GM19463 (cell line): ENCODE results near the gene RSPH6A.

Experiments used
- ATAC-seq: cut with Tn5 transposase; IDR thresholded peaks from one replicate; pipeline ENCODE4 v1.9.1; 2021; ENCODE audit warnings: mild to moderate bottlenecking, moderate library complexity; ENCODE audit not compliant: unreplicated experiment

RSPH6A gene

DNA sequence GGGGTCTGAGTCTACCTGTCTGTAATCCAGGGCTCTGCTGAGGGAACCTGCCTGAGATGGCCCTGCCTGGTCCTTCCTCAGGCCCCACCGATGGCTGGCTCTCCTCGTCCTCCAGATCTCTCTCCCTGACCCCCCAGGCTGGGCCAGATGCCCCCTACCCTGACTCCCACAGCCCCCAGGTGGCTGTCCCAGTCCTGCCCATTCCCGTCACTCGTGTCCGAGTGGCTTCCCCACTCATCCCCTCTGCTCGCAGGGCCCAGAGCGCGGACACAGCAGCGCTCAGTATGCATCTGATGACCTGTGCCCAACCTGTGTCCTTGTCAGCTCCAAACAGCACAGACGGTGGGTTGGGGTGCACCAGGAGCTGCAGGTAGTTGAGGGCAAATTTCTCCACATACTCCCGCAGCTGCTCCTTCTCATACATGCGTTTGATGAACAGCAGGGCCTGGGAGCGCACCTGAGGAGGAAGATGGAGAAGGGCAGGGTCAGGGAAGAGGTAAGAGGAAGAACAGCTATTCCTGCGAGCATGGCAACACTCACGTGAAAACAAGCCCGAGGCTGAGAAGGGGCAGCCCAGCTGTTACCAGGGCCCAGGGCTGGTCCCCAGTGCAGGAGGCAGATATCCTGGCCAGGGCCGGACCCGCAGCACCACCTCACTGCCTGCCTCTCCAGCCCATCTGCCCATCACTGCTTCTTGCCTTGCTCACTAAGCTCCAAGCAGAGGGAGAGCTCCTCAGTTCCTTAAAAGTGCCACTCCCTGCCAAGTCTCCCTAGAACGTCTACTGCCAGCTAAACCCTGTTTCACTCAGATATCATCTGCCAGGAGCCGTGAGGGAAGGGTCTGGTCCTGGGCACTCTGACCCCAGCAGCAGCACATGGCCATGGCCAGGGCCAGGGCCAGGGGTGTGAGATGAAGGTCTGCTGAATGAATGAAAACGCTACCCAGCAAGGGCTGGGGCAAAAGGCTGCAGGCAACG, 11.1 kb upstream of the RSPH6A start:
- ATAC-seq = no peak

DNA sequence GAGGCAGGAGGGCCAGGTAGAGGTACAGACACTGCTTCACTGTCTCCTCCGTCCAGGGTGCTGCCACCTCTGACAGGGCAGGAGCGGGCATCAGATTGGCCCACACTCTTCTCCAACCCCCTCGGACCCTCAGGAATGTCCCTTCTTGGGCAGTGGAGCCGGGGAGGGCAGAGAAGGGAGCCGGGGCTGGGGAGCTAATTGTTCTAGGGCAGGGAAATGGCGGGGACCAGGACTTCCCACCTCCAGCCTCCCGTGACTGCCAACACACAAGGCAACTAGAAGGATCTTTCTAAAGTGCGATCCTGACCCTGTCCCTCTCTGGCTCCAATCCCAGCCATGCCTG, 10.1 kb upstream of the RSPH6A start:
- no peak for ATAC-seq

DNA sequence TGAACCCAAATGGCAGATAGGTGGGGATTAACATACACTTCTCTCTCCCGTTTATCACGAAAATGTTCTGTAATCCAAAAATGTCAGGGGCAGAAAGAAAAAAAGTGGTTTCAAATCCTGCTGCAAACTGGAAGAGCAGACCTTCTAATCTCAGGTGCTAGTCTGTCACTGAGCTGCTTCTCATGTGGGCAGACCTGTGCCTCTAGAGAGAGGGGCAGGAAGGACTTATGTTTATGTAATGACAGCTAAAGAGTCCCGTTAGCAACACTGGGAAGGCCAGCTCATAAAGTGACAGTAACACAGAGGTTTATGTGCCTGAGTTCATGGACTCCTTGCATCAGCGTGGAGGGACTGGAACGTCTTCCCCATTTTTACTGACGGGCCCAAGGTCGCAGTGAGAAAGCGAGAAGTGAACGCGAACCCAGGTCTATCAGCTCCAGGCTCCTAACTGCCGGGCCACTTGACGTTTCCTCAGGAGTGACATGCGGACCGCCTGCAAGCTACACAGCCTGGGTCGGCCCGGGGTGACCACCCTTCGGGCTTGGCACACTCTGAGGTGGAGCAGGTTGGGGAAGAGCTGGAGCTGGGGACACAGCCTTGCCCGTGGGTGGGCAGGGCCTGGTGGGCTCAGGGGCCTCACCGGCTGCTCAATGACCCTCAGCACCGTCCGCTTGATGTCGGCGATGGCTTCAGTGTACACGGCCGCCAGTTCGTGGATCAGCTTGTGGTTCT, 9.6 kb upstream of the RSPH6A start:
- no peak for ATAC-seq

DNA sequence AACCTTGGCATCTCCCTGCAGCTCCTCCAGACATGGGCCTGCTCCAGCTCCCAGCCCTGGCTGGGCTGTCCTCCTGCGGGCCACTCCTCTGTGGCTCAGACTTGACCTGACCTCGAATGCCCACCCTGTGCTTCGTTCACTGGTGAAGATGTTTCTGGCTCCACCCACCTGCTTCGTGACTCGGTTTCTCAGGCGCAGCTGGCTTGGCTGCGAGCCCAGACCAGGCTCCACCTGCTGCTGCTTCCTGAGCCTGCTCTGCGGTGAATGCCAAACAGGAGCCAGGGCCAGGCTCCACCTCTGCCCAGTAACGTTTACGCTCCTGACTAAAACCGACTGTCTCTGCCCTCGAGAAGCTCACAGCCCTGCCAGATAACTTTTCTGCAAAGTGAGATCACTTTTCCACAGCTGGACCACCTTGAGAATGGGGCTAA, 8.9 kb upstream of the RSPH6A start:
- ATAC-seq = no peak

DNA sequence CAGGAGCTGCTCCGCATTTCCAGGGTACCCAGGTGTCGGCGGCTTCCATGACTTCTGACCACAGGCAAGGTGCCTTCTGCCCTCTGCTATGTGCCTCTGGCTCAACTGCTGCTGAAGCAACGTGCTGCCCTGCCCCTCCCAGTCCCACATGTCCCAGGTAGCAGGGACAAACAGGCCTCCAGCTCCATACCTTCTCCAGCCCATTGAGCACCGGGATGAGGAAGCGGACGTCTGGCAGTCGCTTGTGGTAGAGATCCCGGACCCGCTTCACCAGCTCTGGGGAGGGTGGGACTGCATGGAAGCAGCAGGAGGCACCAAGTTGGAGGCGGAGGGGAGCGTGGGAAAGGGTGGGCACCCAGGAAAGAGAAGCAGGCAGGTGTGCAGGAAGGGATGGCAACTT, 8.1 kb upstream of the RSPH6A start:
- no peak for ATAC-seq

DNA sequence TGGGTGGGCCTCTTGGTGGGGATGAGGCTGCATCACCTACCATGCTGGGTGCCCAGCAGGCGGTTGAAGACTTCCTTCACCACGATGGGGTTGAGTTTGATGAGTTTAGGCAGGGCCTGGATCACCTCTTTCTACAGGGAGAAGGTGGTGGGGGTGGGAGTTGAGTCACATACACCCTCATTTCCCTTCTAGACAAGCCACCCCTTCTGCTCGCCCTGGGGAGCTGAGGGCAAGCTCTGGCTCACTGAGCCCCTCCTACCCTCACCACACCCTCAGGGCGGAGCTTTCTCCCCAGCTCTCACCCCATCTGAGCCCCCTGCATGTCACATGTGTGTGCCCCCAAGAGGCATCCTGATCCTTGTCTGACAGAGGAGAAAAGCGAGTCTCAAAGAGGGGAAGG, 7.6 kb upstream of the RSPH6A start:
- ATAC-seq = no peak

DNA sequence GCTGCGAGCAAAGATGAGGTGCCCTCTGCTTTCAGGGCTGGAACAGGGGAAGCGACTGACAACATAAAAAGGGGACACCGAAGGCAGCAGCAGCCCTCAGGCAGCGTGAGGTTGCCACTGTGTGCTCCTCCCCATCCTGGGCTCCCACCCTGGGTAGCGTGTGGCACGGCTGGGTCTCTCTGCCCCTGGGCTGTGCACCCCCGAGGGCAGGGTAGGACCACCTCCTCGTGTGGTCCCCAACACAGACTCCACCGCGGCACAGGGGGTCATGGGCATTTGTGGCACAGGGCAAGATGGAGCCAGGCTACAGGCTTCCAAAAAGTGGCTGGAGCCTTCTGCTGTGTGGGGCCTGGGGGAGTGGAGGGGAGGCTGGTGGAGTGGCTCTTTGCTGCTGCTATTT, 6.5 kb upstream of the RSPH6A start:
- no peak for ATAC-seq

DNA sequence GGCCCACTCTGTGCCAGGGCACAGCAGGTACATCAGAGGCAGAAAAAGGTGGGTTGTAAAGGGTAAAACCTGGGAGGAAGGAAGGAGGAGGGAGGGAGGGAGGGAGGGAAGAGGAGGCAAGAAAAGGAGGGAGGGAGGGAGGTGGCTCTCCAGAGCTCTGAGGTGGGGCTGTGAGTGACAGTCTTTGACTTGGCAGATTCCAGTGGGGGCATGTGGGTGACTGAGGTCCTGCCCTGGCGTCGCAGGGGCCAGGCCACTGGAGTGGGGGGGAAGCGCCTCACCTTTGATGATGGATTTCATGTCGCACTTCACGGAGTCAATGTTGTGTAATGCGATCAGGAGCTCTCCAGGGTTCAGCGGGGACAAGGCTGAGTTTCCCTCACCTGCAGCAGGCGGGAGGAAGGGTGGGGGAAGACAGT, 6.0 kb upstream of the RSPH6A start:
- ATAC-seq = no peak

DNA sequence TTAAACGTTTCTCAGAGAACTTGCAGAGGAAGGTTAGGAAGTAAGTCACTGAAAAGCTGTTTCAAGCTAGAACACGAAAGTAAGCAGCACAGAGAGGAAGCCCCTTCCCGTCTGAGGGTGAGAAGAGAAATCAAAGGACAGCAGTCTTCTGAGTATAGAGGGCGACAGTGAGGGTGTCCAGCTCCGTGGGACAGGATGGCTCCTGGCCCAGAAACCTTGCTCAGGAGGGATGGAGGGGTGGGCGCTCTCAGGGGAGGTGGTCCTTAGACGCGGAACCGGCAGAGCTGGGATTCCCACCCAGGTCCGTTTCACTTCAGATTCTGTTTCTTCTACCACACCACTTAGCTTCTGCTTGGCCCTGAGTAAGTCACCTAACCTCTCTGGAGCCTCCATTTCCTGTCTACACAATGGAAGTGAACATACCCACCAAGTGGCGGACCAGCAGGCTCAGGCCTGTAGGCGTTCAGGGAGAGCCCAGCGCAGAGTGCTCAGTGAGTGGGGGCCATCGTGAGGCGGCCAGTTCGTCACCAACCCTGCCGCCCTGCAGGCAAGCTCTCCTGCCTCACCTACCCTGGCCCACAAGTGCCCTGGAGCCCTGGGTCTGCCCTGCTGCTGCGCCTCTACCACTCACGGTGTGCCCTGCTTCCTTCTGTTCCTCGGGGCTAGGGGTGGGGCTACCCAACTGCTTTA, 5.5 kb upstream of the RSPH6A start:
- no peak for ATAC-seq

DNA sequence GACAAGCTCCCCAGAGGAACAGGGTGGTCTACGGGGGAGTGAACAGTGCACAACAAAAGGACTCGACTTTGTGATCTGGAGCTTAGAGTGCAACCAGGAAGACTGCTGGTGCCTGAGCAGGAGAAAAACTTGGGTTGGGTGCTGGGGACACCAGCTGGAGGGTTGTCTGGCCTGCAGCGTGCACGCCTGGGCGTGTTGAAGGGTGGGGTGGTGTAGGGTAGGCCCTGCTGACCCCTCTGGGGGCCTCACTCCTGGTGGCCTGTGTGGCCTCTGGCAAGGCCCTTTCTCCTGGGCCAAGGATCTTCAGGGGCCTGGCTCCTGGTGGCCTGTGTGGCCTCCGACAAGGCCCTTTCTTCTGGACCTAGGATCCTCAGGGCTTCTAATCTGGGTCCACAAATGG, 4.7 kb upstream of the RSPH6A start:
- ATAC-seq = no peak

DNA sequence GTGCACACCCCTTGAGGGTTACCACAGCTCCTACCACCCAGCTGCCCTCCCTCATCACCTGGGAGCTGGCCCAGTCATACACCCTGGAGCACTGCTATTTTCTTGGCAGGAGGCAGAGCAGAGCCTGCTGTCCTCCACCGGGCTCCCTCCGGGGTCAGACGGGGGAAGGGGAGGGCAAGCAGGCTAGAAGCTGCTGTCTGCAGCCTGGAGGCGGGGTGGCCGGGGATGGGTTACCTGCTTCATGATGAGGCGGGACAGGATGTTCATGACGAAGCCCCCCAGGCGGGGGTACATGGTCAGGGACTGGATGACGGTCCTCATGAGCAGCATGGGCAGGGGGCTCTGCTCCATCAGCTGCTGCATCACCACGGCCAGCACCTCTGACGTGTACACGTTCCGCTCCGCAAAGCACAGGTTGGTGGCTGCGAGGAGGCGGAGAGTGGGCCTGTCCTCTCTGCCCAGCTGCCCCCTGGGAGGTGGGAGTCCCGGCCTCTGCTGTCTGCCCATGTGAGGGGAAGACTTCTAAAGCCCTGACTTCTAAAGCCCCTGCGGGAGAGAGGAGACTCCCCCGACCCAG, 2.7 kb upstream of the RSPH6A start:
- no peak for ATAC-seq

DNA sequence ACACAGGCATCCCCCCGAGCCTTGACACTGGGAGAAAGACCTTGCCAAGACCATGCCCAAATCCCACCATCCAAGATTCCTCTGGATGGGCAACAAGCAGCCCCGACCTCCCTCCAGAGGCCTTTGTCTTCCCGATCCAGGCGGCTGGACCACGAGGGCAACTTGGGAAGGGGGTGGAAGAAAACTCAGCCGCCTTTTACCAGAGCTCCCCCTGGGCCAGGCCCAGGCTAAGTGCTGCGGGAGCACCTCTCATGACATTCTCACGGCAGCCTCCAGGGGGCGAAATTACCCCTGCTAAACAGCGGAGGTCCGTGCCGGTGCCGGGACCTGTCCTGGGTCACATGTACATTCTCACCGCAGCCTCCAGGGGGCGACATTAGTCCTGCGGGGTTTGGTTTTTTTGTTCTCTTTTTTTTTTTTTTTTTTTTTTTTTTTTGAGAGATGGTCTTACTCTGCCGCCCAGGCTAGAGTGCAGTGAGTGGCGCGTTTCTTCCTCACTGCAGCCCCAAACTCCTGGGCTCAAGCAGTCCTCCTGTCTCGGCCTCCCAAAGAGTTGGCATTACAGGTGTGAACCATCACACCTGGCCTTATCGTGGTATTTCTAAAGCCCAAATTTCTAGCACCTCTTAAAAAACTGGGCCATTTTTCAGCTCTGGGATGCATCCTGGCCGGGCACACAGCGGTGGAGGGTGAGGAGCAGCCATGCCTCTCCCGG, 2.1 kb upstream of the RSPH6A start:
- peak; percentile 92 for ATAC-seq

DNA sequence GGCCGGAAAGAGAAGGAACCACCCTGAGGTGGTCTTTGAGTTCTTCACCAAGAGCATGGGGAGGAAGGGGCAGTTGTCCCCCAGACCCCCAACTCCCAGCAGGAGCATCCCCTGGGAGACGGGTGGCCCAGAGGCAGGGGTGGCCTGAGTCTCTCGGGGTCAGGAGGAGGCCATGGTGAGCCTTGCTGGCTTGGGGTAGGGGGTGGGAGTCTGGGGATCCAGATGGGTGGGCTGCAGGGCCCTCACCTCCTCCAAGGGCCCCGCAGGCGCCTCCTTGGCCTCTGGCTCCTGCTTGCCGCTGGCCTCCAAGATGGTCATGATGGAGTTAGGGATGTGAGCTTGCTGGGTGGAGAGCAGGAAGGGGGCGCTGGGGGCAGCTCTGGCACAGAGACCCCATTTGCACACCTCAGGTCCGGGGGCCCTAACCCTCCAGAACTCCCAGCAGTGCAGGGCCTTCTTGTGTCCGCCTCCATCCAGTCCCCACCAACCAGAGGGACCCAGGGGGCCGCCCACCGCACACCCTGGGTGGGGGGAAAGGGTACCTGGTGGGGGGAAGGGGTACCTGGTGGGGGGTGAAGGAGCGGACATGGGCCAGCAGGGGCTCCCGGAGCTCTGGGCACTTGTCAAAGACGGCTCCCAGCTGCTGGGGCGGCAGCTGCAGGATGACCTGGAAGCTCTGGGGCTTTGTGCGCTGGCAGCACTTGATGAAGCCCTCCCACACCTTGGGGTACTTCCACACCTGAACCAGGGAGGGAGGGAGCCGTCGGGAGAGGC, 1.3 kb upstream of the RSPH6A start:
- no peak for ATAC-seq

DNA sequence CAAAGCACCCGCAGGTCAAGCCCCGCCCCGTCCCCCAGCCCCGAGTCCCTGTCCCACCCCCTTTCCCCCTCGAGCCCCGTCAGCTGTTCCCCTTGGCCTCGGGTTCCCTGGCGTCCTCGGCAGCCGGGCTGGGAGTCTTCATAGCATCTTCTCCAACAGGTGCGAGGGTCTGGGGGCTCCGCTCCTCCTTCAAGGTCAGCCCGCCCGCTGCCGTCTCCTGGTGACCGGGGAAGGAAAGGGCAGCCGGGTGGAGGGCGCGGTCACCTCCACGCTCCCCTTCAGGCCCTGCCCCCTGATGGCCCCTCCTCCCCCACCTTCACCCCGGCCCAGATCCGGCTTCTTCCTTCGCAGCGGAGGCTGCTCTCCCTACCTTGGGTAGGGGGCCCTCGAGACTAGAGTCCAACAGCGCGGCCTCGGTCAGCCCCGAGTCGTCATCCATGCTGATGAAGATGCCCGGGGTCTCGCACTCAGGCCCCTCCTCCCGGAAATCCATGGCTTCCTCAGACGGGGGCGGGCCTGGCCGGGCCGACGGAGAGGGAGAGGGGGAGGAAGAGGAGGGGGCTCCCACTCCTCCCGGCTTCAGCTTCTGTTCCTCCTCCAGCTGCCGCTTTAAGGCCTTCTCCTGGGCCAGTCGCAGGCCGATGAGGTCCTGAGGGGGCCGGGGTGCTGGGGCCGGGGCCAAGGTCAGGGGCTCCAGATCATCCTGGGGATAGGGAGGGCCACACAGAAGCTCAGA, 541 bp upstream of the RSPH6A start:
- ATAC-seq = no peak

DNA sequence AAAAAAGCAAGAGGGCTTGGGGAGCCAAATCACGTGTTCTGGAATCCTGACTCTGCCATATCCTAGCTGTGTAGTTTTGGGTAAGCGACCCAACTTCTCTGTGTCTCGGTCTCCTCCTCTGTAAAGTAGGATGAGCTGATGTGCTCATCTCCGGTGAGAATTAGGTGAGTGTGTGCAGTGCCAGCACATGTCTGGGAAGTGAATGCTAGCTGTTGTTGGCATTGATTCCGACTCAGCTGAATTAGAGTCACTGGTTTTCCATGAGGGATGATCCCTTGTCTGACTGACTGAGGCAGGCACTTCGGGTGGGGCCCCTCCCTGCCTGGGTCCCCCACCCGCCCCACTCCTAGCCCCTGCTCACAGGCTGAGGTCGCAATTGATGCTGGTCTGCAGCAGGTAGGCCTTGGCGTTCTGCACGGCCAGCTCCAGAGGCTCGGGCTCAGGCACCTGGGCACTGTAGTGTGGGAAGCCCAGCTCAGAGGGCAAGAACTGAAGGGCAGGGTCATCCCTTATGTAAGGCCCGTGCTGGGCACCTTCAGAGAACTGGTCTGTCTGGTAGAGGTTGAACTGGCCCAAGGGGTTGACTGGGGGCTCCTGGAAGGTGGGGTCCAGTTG, 835 bp downstream of the RSPH6A start:
- ATAC-seq = no peak

DNA sequence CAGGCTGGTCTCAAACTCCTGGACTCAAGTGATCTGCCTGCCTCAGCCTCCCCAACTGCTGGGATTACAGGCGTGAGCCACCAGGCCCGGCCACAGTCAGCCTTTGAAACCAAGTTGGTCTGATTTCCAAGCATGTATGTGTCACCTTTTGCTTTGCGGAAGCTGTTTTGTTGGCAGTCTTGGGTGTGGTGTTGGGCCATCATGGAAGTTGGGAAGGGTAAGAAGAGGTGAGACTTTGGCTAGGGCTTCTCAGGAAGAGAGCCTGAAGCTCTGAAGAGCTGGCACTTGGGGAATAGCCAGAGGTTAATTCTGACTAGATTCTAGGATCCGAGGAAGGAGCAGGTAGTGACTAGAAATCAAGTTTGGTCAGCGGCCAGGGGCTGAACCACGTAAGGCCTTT, 2.8 kb downstream of the RSPH6A start:
- ATAC-seq = no peak

DNA sequence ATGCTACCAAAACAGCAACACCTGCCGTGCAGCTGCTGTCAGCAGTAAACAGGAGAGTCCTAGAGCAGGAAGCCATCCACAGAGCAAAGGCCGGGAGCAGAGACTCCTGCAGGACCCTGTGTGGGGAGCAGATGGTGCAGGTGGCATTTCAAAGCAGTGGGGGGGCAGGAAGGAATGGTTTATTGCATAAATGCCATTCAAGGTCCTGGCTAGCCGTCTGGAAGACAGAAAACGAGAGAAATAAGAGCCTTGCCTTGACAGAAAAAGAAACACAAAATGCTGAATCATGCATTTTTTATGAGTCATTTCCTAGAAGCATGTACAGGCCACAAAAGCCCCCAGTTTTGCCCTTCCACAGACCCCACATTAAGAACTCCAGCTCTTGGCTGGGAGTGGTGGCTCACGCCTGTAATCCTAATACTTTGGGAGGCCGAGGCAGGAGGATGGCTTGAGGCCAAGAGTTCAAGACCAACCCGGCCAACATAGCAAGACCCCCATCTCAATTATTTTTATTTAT, 5.4 kb downstream of the RSPH6A start:
- ATAC-seq = no peak

DNA sequence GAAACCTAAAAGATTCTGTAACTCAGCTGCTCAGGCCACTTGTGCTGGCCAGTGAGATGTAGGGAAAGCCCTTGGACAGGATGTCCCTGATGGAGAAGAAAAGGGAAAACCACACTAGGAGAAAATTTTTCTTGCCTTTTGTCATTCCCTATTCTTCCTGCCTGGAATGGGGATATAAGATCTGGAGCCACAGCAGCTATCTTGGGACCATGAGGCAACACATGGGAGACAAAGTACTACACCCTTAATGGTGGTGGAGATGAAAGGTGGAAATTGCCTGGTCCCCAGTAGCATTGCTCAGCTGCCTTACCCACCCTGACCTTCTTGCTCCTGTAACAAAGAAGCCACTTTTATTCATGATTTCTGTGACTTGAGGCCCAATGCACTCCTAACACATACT, 9.4 kb downstream of the RSPH6A start:
- no peak for ATAC-seq

DNA sequence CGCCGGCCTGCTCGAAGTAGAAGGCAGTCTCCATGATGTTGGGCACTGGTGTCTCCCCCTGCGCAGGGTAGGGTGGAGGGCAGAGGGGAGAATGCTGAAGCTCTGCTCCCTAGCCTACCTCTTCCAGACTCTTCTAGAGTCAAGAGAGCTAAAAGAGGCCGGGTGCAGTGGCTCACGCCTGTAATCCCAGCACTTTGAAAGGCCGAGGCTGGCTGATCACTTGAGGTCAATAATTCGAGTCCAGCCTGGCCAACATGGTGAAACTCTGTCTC, 10.2 kb downstream of the RSPH6A start:
- no peak for ATAC-seq
